Endodermal cell (in vitro differentiated cells): Measurements from ENCODE around the gene SLC34A1. TPM values are rescaled to one million over a fixed set of nuclear protein-coding genes. Genes with fewer than 3 reads are reported as not detected.
A peak's percentile ranks its signal among the peaks of the same experiment; 100 is the strongest.
"Not testable (repeated sequence)": the region's sequence is repeated elsewhere in the genome, so short reads cannot be mapped to it uniquely, and the experiment has no call there.

Experiments
- DNase-seq: peaks from one replicate; pipeline ENCODE4 v3.0.0-alpha.2; 2017
- H3K27ac ChIP-seq: 2 replicates; pipeline ENCODE4 v1.5.1; 2013; ENCODE audit warnings: mild to moderate bottlenecking, low read depth, low read length, moderate library complexity
- H3K27me3 ChIP-seq: 2 replicates; pipeline ENCODE4 v1.6.1; 2013; ENCODE audit warnings: mild to moderate bottlenecking, low read length, moderate library complexity; ENCODE audit not compliant: insufficient read depth, control insufficient read depth, poor library complexity, severe bottlenecking
- H3K36me3 ChIP-seq: 2 replicates; pipeline ENCODE4 v1.7.0; 2013; ENCODE audit warnings: mild to moderate bottlenecking, low read length, moderate library complexity; ENCODE audit not compliant: control insufficient read depth, insufficient read depth
- H3K4me1 ChIP-seq: one replicate; pipeline ENCODE4 v1.7.0; 2013; ENCODE audit warnings: low read length; ENCODE audit not compliant: control insufficient read depth, insufficient read depth
- H3K4me3 ChIP-seq: 2 replicates; pipeline ENCODE4 v1.5.1; 2013; ENCODE audit warnings: mild to moderate bottlenecking, low read length, moderate library complexity
- H3K9ac ChIP-seq: 2 replicates; pipeline ENCODE4 v1.6.1; 2013; ENCODE audit warnings: mild to moderate bottlenecking, low read length, moderate library complexity; ENCODE audit not compliant: poor library complexity, severe bottlenecking; ENCODE audit errors: extremely low read depth
- H3K9me3 ChIP-seq: 2 replicates; pipeline ENCODE4 v1.6.1; 2013; ENCODE audit warnings: mild to moderate bottlenecking, low read length, moderate library complexity; ENCODE audit not compliant: control insufficient read depth
- H3K27ac Mint-ChIP-seq: 2 replicates; pipeline ENCODE4 v1.8.0; 2020; ENCODE audit warnings: mixed read lengths
- H3K27me3 Mint-ChIP-seq: 2 replicates; pipeline ENCODE4 v1.8.0; 2021; ENCODE audit warnings: mild to moderate bottlenecking, mixed read lengths; ENCODE audit not compliant: insufficient read depth
- H3K36me3 Mint-ChIP-seq: 2 replicates; pipeline ENCODE4 v1.8.0; 2020; ENCODE audit warnings: low read depth, mixed read lengths
- H3K4me1 Mint-ChIP-seq: 2 replicates; pipeline ENCODE4 v1.8.0; 2020; ENCODE audit warnings: mixed read lengths
- H3K4me3 Mint-ChIP-seq: 2 replicates; pipeline ENCODE4 v1.8.0; 2020; ENCODE audit warnings: mild to moderate bottlenecking, moderate library complexity, mixed read lengths
- H3K9me3 Mint-ChIP-seq: 2 replicates; pipeline ENCODE4 v1.8.0; 2020; ENCODE audit warnings: mild to moderate bottlenecking, mixed read lengths
- CTCF ChIP-seq: fragments of 200-600 bp; sonication (generic); conservative IDR thresholded peaks from 2 replicates; pipeline ENCODE4 v1.5.0; 2021; ENCODE audit warnings: antibody characterized with exemption, mild to moderate bottlenecking
- WGBS, 2 experiments: methylation state at CpG; one replicate each; pipeline versions ENCODE4 v1.1.5 to v1.1.7; 2013; ENCODE audit warnings: missing lambda C conversion rate in 2 of 2, mixed read lengths in 1 of 2; ENCODE audit not compliant: insufficient coverage in 1 of 2, insufficient read length in 1 of 2; 5-methylcytosine and 5-hydroxymethylcytosine counted together
- total RNA-seq, 2 donors: library from RNA; stranded (reverse); fragmentation: NEBNext Ultra II Directional in 1 of 2; extraction: Animal tissue kit (Norgen Biotek cat#: 25700) in 1 of 2; gene quantifications; 2 replicates in 1 of 2; 3 replicates in 1 of 2; pipeline ENCODE4 v1.2.1, GENCODE V29; 2021

Gene SLC34A1
- total RNA-seq, 2 donors from 2014 or later, result not detected

DNA sequence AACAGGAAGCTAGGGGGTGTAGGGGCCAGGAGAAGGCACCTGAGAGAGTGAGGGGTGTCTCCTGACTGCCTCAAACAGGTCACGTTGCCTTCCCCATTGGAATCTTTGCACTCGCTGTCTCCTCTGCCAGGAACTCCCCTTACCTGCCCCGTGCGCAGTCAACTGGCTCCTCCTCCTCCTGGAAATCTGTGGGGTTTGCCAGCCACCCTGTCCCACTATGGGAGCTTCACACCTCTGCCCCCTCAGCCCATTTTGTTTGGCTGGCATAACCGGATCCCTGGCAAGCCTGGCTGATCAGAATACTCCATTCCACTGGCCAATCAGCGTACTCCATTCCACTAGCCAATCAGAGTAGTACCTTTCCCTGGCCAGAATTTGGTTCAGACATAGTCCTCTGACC is 10.4 kb upstream of the SLC34A1 start:
- DNase-seq, result no peak
- Histone ChIP-seq H3K27me3 (no peaks in the 10 kb centered on the region), H3K9ac (no peak overlapping the region), H3K4me3 (no peak overlapping the region), H3K9me3 (no peaks in the 10 kb centered on the region), H3K4me1 (no peaks in the 10 kb centered on the region), H3K36me3 (no peaks in the 10 kb centered on the region), H3K27ac (no peak overlapping the region)
- no peaks in the 10 kb centered on the region for H3K36me3 Mint-ChIP-seq
- H3K27ac Mint-ChIP-seq, result peak overlapping the region; percentile 8
- peaks cover 3% of the 10 kb centered on the region for H3K27me3 Mint-ChIP-seq
- 50 to 77% methylated on average over 2 to 6 of the region's 6 CpGs for WGBS, 2 experiments
- peaks cover 13% of the 10 kb centered on the region for H3K4me1 Mint-ChIP-seq
- H3K4me3 Mint-ChIP-seq, result no peak overlapping the region
- no peak for TF ChIP-seq CTCF
- no peaks in the 10 kb centered on the region for H3K9me3 Mint-ChIP-seq

- 86 to 88% methylated on average over 5 of the region's 5 CpGs for WGBS, 2 experiments
- peak overlapping the region; percentile 8 for H3K27ac Mint-ChIP-seq
- peaks cover 9% of the 10 kb centered on the region for H3K4me1 Mint-ChIP-seq
- H3K36me3 ChIP-seq, result no peaks in the 10 kb centered on the region
- H3K9me3 Mint-ChIP-seq, result no peaks in the 10 kb centered on the region
- no peak overlapping the region for H3K4me3 Mint-ChIP-seq
- no peak for TF ChIP-seq CTCF
- no peaks in the 10 kb centered on the region for H3K27me3 ChIP-seq
- no peak overlapping the region for H3K9ac ChIP-seq
- no peak for DNase-seq
- no peak overlapping the region for H3K27ac ChIP-seq
- H3K9me3 ChIP-seq, result no peaks in the 10 kb centered on the region
- no peaks in the 10 kb centered on the region for H3K27me3 Mint-ChIP-seq
- no peak overlapping the region for H3K4me3 ChIP-seq
- no peaks in the 10 kb centered on the region for H3K4me1 ChIP-seq
- no peaks in the 10 kb centered on the region for H3K36me3 Mint-ChIP-seq
Observed at GRCh38 chr5:177374211-177374610, 10.0 kb upstream of the SLC34A1 start.

- H3K4me3 Mint-ChIP-seq, H3K27ac ChIP-seq, H3K9ac ChIP-seq, H3K36me3 ChIP-seq, H3K4me1 Mint-ChIP-seq, H3K4me3 ChIP-seq, H3K36me3 Mint-ChIP-seq, H3K27ac Mint-ChIP-seq, H3K4me1 ChIP-seq, DNase-seq, H3K9me3 Mint-ChIP-seq, H3K9me3 ChIP-seq, H3K27me3 Mint-ChIP-seq, H3K27me3 ChIP-seq: not testable (repeated sequence)
- 87 to 90% methylated on average over 2 to 5 of the region's 5 CpGs for WGBS, 2 experiments
Observed at GRCh38 chr5:177375516-177375915, 8.7 kb upstream of the SLC34A1 start.

DNA sequence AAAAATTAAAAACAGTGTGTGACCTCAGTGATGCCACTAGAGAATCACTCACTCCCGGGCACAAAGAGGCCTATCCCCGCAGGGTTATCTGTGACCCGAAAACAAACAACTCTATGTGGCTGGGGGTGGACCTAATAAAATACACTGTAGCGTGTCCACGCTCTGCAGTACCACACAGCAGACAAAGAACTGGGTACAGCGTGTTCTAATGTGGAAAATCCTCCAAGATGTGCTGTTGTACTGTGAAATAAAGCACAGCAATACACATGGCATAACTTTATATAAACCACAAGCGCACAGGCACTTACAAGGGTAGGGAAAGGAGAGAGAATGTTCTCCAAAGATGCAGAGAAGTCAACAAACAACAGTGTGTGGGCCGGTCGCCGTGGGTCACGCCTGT is 8.1 kb upstream of the SLC34A1 start:
- no peak for DNase-seq
- Mint-ChIP-seq H3K27me3 (no peaks in the 10 kb centered on the region), H3K4me1 (peaks cover 6% of the 10 kb centered on the region), H3K27ac (no peak overlapping the region), H3K36me3 (no peaks in the 10 kb centered on the region), H3K4me3 (no peak overlapping the region), H3K9me3 (no peaks in the 10 kb centered on the region)
- Histone ChIP-seq H3K9ac (no peak overlapping the region), H3K4me3 (no peak overlapping the region), H3K27ac (no peak overlapping the region), H3K9me3 (no peaks in the 10 kb centered on the region), H3K36me3 (no peaks in the 10 kb centered on the region), H3K4me1 (no peaks in the 10 kb centered on the region), H3K27me3 (no peaks in the 10 kb centered on the region)
- 95 to 99% methylated on average over 10 to 11 of the region's 11 CpGs for WGBS, 2 experiments
- no peak for TF ChIP-seq CTCF
